Neural cell (in vitro differentiated cells): Measurements from ENCODE around the gene IGF1R. TPM values are rescaled to one million over a fixed set of nuclear protein-coding genes. Genes with fewer than 3 reads are reported as not detected.

ENCODE experiments used
- H2AFZ ChIP-seq: fragments of 200-600, 300-800 bp; sonication (generic), shearing (Covaris generic); 2 replicates; pipeline ENCODE4 v1.6.0; 2014; ENCODE audit warnings: low read depth, mild to moderate bottlenecking, antibody characterized with exemption, low read length, moderate library complexity
- H3F3A ChIP-seq: fragments of 200-600 bp; shearing (Covaris generic); 2 replicates; pipeline ENCODE4 v1.6.1; 2016; ENCODE audit warnings: mild to moderate bottlenecking, moderate library complexity, mixed read lengths, antibody characterized with exemption, low read length; ENCODE audit not compliant: insufficient read depth, poor library complexity, severe bottlenecking
- H3K27ac ChIP-seq: fragments of 200-600, 300-800 bp; sonication (generic), shearing (Covaris generic); 2 replicates; pipeline ENCODE4 v1.5.1; 2014; ENCODE audit warnings: mild to moderate bottlenecking, low read length, moderate library complexity
- H3K27me3 ChIP-seq: fragments of 300-800, 200-600 bp; sonication (generic), shearing (Covaris generic); 2 replicates; pipeline ENCODE4 v1.6.0; 2014; ENCODE audit warnings: mild to moderate bottlenecking, low read depth, low read length, moderate library complexity; ENCODE audit not compliant: insufficient read depth
- H3K36me3 ChIP-seq: fragments of 300-800, 200-600 bp; sonication (generic), shearing (Covaris generic); 2 replicates; pipeline ENCODE4 v1.5.1; 2014; ENCODE audit warnings: mild to moderate bottlenecking, antibody characterized with exemption, low read length, moderate library complexity; ENCODE audit not compliant: insufficient read depth
- H3K4me2 ChIP-seq: fragments of 300-800, 200-600 bp; sonication (generic), shearing (Covaris generic); 2 replicates; pipeline ENCODE4 v1.6.0; 2014; ENCODE audit warnings: mild to moderate bottlenecking, low read length
- H3K4me3 ChIP-seq: fragments of 300-800, 200-600 bp; sonication (generic), shearing (Covaris generic); 2 replicates; pipeline ENCODE4 v1.5.1; 2014; ENCODE audit warnings: mild to moderate bottlenecking, low read length, moderate library complexity
- H3K79me2 ChIP-seq: fragments of 200-600 bp; shearing (Covaris generic); replicated peaks from 2 replicates; pipeline ENCODE4 v1.6.0; 2014; ENCODE audit warnings: mild to moderate bottlenecking, low read length, moderate library complexity; ENCODE audit not compliant: insufficient read depth
- H3K9ac ChIP-seq: fragments of 300-800, 200-600 bp; sonication (generic), shearing (Covaris generic); 2 replicates; pipeline ENCODE4 v1.6.1; 2016; ENCODE audit warnings: mild to moderate bottlenecking, low read length, mixed read lengths
- H3K9me2 ChIP-seq: fragments of 200-600 bp; shearing (Covaris generic); 2 replicates; pipeline ENCODE4 v1.6.1; 2016; ENCODE audit warnings: mild to moderate bottlenecking, low read length, mixed read lengths; ENCODE audit not compliant: insufficient read depth
- H3K9me3 ChIP-seq: fragments of 200-600, 300-800 bp; sonication (generic), shearing (Covaris generic); 2 replicates; pipeline ENCODE4 v1.6.1; 2016; ENCODE audit warnings: mild to moderate bottlenecking, mixed run types, low read length, moderate library complexity, mixed read lengths
- H4K20me1 ChIP-seq: fragments of 200-600 bp; shearing (Covaris generic); 2 replicates; pipeline ENCODE4 v1.6.1; 2016; ENCODE audit warnings: mild to moderate bottlenecking, mixed run types; ENCODE audit not compliant: insufficient read depth
- EP300 ChIP-seq: fragments of 450-650 bp; conservative IDR thresholded peaks from 2 replicates; pipeline ENCODE4 v1.6.1; 2014; ENCODE audit warnings: antibody characterized with exemption, mild to moderate bottlenecking, moderate library complexity; ENCODE audit not compliant: poor library complexity, severe bottlenecking
- EZH2 ChIP-seq: fragments of 200-600, 300-800 bp; shearing (Covaris generic), sonication (generic); IDR thresholded peaks from 2 replicates; pipeline ENCODE4 v1.6.1; 2014; ENCODE audit warnings: antibody characterized with exemption, low read length, borderline replicate concordance, mild to moderate bottlenecking; ENCODE audit not compliant: insufficient read depth, poor library complexity, severe bottlenecking
- MXI1 ChIP-seq: fragments of 450-650 bp; conservative IDR thresholded peaks from 2 replicates; pipeline ENCODE4 v1.6.1; 2014; ENCODE audit warnings: antibody characterized with exemption, mild to moderate bottlenecking; ENCODE audit not compliant: poor library complexity, severe bottlenecking
- POLR2AphosphoS5 ChIP-seq: IDR thresholded peaks from 2 replicates; pipeline ENCODE4 v1.6.1; 2012
- RAD21 ChIP-seq: fragments of 450-650 bp; conservative IDR thresholded peaks from 2 replicates; pipeline ENCODE4 v1.6.1; 2014; ENCODE audit warnings: antibody characterized with exemption, mild to moderate bottlenecking, moderate library complexity
- SMC3 ChIP-seq: fragments of 450-650 bp; conservative IDR thresholded peaks from 2 replicates; pipeline ENCODE4 v1.6.1; 2014; ENCODE audit warnings: antibody characterized with exemption, mild to moderate bottlenecking, moderate library complexity; ENCODE audit not compliant: poor library complexity
- TAF1 ChIP-seq: IDR thresholded peaks from 2 replicates; pipeline ENCODE4 v1.6.1; 2012; ENCODE audit warnings: low read depth
- polyA plus RNA-seq: library from polyadenylated mRNA; depleted of rRNA; stranded (reverse); fragments of >200 nt; gene quantifications from 2 replicates; pipeline ENCODE4 v1.2.3, GENCODE V29; 2014
- TF ChIP-seq, protein P1 (sequence below): IDR thresholded peaks from 2 replicates; pipeline ENCODE4 v1.6.1; 2012; ENCODE audit warnings: borderline replicate concordance
- TF ChIP-seq, protein P2 (sequence below): fragments of 450-650 bp; IDR thresholded peaks from 2 replicates; pipeline ENCODE4 v1.5.1; 2014; ENCODE audit warnings: antibody characterized with exemption, mild to moderate bottlenecking, moderate library complexity; ENCODE audit not compliant: poor library complexity, severe bottlenecking

IGF1R gene
- polyA plus RNA-seq, 1 donor from 2014 or later, result 10.9 TPM

DNA sequence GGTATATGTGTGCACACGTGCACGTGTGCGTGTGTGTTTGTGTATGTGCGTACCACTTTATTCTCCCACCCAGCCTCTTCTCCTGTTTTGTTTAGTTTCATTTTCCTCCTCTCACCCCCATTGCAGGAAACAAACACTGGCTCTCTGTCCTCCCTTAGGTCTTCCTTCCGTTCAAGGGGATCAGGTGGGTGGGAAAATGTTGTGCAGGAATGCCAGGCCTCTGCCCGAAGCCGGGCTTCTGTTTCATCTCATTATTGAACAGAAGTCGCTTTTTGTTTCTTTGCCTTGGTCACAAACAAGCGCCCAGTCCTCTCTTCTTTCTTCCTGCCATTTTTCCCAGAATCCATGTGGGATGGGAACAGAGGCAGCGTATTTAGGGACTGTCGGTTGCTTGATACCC lies 69.6 kb downstream of the IGF1R start:
- no peak overlapping the region for H3K27ac ChIP-seq
- peaks cover 74% of the 10 kb centered on the region for H3K79me2 ChIP-seq
- no peak overlapping the region for H3K4me3 ChIP-seq

DNA sequence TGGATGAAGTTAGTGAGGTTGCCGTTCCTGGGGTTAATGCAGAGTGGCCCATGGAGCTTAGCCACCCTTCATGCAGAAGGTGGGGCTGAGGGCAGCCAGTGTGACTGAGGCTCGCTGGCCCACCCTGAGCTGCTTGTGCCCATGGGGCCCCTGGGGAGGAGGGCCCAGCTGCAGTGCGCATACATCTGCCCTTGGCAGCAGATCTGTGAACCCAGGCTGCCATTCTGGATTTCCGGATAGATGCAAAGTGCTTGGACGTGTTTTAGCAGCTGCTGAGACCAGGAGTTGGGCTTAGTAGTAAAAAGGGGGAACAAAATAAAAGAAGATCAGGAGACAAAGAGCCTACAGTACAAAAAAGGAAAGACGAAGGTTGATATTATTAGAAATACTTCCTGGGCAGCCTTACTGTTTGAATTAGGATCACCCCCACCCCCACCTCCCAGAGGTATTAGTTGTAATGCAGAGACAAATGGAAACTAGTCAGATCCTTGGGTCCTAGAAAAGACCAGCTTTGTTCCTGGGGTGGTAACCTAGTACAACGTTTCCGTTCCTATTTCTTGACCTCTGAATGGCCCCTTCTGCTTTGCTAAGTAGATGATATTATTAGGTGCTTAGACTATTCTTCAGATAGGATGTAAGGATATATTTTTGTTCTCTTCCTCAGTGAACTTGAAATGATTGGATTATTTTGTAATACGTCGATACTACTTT lies 70.2 kb downstream of the IGF1R start:
- Histone ChIP-seq H3K27me3 (no peaks in the 10 kb centered on the region), H3F3A (no peaks in the 10 kb centered on the region), H2AFZ (no peak overlapping the region), H3K4me3 (no peak overlapping the region), H4K20me1 (peaks cover 3% of the 10 kb centered on the region), H3K27ac (no peak overlapping the region), H3K79me2 (peaks cover 73% of the 10 kb centered on the region), H3K9ac (no peak overlapping the region), H3K9me2 (no peaks in the 10 kb centered on the region), H3K9me3 (no peaks in the 10 kb centered on the region), H3K4me2 (no peak overlapping the region), H3K36me3 (no peaks in the 10 kb centered on the region)
- TF ChIP-seq POLR2AphosphoS5 (no peak), SMC3 (no peak), MXI1 (no peak), TAF1 (no peak), EZH2 (no peak), RAD21 (no peak), EP300 (no peak)
- TF ChIP-seq, protein P1, sequence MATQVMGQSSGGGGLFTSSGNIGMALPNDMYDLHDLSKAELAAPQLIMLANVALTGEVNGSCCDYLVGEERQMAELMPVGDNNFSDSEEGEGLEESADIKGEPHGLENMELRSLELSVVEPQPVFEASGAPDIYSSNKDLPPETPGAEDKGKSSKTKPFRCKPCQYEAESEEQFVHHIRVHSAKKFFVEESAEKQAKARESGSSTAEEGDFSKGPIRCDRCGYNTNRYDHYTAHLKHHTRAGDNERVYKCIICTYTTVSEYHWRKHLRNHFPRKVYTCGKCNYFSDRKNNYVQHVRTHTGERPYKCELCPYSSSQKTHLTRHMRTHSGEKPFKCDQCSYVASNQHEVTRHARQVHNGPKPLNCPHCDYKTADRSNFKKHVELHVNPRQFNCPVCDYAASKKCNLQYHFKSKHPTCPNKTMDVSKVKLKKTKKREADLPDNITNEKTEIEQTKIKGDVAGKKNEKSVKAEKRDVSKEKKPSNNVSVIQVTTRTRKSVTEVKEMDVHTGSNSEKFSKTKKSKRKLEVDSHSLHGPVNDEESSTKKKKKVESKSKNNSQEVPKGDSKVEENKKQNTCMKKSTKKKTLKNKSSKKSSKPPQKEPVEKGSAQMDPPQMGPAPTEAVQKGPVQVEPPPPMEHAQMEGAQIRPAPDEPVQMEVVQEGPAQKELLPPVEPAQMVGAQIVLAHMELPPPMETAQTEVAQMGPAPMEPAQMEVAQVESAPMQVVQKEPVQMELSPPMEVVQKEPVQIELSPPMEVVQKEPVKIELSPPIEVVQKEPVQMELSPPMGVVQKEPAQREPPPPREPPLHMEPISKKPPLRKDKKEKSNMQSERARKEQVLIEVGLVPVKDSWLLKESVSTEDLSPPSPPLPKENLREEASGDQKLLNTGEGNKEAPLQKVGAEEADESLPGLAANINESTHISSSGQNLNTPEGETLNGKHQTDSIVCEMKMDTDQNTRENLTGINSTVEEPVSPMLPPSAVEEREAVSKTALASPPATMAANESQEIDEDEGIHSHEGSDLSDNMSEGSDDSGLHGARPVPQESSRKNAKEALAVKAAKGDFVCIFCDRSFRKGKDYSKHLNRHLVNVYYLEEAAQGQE, result no peak
- TF ChIP-seq, protein P2, sequence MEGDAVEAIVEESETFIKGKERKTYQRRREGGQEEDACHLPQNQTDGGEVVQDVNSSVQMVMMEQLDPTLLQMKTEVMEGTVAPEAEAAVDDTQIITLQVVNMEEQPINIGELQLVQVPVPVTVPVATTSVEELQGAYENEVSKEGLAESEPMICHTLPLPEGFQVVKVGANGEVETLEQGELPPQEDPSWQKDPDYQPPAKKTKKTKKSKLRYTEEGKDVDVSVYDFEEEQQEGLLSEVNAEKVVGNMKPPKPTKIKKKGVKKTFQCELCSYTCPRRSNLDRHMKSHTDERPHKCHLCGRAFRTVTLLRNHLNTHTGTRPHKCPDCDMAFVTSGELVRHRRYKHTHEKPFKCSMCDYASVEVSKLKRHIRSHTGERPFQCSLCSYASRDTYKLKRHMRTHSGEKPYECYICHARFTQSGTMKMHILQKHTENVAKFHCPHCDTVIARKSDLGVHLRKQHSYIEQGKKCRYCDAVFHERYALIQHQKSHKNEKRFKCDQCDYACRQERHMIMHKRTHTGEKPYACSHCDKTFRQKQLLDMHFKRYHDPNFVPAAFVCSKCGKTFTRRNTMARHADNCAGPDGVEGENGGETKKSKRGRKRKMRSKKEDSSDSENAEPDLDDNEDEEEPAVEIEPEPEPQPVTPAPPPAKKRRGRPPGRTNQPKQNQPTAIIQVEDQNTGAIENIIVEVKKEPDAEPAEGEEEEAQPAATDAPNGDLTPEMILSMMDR, result no peak

More for the DNA sequence above, 69.6 kb downstream of the IGF1R start:
- H2AFZ ChIP-seq, result no peak overlapping the region
- H3K27me3 ChIP-seq, result no peaks in the 10 kb centered on the region
- H3K9ac ChIP-seq, result no peak overlapping the region
- H3F3A ChIP-seq, result no peaks in the 10 kb centered on the region
- H3K36me3 ChIP-seq, result no peaks in the 10 kb centered on the region
- H3K9me2 ChIP-seq, result no peaks in the 10 kb centered on the region
- H4K20me1 ChIP-seq, result peaks cover 5% of the 10 kb centered on the region
- no peak for TF ChIP-seq SMC3
- TF ChIP-seq EP300, result no peak
- TF ChIP-seq, protein P2, result no peak
- TF ChIP-seq MXI1, result no peak
- no peak for TF ChIP-seq TAF1
- TF ChIP-seq RAD21, result no peak
- no peak for TF ChIP-seq POLR2AphosphoS5
- TF ChIP-seq, protein P1, result no peak
- TF ChIP-seq EZH2, result no peak
- no peaks in the 10 kb centered on the region for H3K9me3 ChIP-seq
- no peak overlapping the region for H3K4me2 ChIP-seq
